ENCODE data around the gene KAZN.

The KAZN gene

DNA sequence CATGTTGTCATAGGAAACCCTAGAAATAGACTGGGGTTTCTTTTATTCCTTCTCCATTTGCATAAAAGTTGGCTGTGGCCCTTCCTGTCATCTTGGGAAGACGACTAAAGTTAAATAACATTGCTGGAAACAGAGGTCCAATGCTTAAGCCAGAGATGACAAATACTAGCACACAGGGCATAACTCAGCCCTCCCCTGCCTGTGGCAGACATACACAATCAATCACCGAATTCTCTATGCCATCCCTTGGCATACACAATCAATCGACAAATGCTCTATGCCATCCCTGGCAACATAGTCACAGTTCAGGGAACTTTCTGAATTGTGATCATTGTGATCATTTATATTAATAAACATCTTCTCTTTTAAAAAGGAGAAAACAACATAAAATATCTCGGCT is 229.4 kb downstream of the KAZN start:
- no peaks in the 10 kb centered on the region for H3K36me3 ChIP-seq
- no peak overlapping the region for H3K27ac ChIP-seq
- H3K4me1 ChIP-seq (ENCODE audit: control insufficient read depth in 1 of 2, insufficient read depth in 1 of 2, low read depth in 1 of 2, low read length in 1 of 2) = no peaks in the 10 kb centered on the region
- H3K27me3 ChIP-seq = no peaks in the 10 kb centered on the region
- H3K4me3 ChIP-seq (ENCODE audit: low read depth in 1 of 2, low read length in 1 of 2) = no peak overlapping the region
- no peaks in the 10 kb centered on the region for H3K9me3 ChIP-seq
- no peak for TF ChIP-seq CTCF (IDR thresholded peaks at IDR 0.05)

GRCh38 chr1:14828665-14829064 is 230.2 kb downstream of the KAZN start:
- no peak overlapping the region for H3K27ac ChIP-seq
- H3K27me3 ChIP-seq = no peaks in the 10 kb centered on the region
- no peak overlapping the region for H3K4me3 ChIP-seq (ENCODE audit: low read depth in 1 of 2, low read length in 1 of 2)
- no peak for TF ChIP-seq CTCF (IDR thresholded peaks at IDR 0.05)
- H3K9me3 ChIP-seq = no peaks in the 10 kb centered on the region
- H3K36me3 ChIP-seq = no peaks in the 10 kb centered on the region
- H3K4me1 ChIP-seq (ENCODE audit: control insufficient read depth in 1 of 2, insufficient read depth in 1 of 2, low read depth in 1 of 2, low read length in 1 of 2) = no peaks in the 10 kb centered on the region

- TF ChIP-seq CTCF (IDR thresholded peaks at IDR 0.05) = no peak
- Histone ChIP-seq H3K9me3 (no peaks in the 10 kb centered on the region), H3K36me3 (no peaks in the 10 kb centered on the region), H3K27ac (no peak overlapping the region), H3K27me3 (no peaks in the 10 kb centered on the region), H3K4me1 (ENCODE audit: control insufficient read depth in 1 of 2, insufficient read depth in 1 of 2, low read depth in 1 of 2, low read length in 1 of 2) (no peaks in the 10 kb centered on the region), H3K4me3 (ENCODE audit: low read depth in 1 of 2, low read length in 1 of 2) (no peak overlapping the region)
Observed at GRCh38 chr1:14835725-14836124, 237.2 kb downstream of the KAZN start.

- H3K27me3 ChIP-seq = no peaks in the 10 kb centered on the region
- no peaks in the 10 kb centered on the region for H3K36me3 ChIP-seq
- no peak overlapping the region for H3K27ac ChIP-seq
- no peak overlapping the region for H3K4me3 ChIP-seq (ENCODE audit: low read depth in 1 of 2, low read length in 1 of 2)
- no peaks in the 10 kb centered on the region for H3K4me1 ChIP-seq (ENCODE audit: control insufficient read depth in 1 of 2, insufficient read depth in 1 of 2, low read depth in 1 of 2, low read length in 1 of 2)
- TF ChIP-seq CTCF (IDR thresholded peaks at IDR 0.05) = no peak
- H3K9me3 ChIP-seq = no peaks in the 10 kb centered on the region
Observed at GRCh38 chr1:14836426-14837140, 238.1 kb downstream of the KAZN start.

GRCh38 chr1:14840374-14840773 is 241.9 kb downstream of the KAZN start:
- Histone ChIP-seq H3K9me3 (no peaks in the 10 kb centered on the region), H3K27me3 (no peaks in the 10 kb centered on the region), H3K27ac (no peak overlapping the region), H3K4me1 (ENCODE audit: control insufficient read depth in 1 of 2, insufficient read depth in 1 of 2, low read depth in 1 of 2, low read length in 1 of 2) (no peaks in the 10 kb centered on the region), H3K4me3 (ENCODE audit: low read depth in 1 of 2, low read length in 1 of 2) (no peak overlapping the region), H3K36me3 (no peaks in the 10 kb centered on the region)
- no peak for TF ChIP-seq CTCF (IDR thresholded peaks at IDR 0.05)
